NCI-H146 treated with DMSO at 0.1 percent for 48 hours (cell line): ENCODE results near the gene WDFY1.

ENCODE experiments used
- DNase-seq: peaks from one replicate; lab custom pipeline; 2025; ENCODE audit not compliant: unreplicated experiment; lab: John Stamatoyannopoulos, UW

Gene WDFY1

DNA sequence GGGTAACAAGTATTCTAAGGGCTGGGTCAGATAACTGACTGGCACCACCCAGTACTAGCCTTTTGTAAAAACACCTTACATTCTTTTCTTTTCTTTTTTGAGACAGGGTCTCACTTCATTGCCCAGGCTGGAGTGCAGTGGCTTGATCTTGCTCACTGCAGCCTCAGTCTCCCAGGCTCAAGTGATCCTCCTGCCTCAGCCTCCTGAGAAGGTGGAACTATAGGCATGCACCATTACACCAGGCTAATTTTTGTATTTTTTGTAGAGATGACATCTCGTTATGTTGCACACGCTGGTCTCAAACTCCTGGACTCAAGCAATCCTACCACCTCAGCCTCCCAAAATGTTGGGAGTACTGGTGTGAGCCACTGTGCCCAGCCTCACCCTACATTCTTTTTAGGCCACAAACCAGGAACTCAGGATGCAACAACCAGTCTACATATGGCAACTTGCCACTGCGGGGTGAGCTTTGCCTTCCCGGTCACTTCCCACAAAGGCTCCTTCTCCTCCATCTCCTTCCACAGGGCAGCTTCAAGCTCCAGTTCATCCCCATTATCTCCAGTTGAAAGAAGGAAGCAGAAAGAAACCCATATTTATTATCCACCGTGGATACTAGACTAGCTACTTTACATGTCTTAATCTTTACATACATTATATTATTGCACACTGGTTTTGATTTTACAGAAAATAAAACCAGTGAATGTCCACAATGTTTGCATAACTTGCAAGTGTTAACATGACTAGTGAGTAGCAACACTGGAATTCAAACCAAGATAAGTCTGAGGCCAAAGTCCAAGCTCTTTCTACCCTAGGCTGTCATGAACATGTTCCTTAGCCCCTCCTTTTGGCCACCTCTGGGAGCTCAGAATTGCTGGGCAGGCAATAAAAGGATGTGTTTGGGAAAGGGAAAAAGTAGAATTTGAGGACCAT lies 84.1 kb downstream of the WDFY1 start:
- no peak for DNase-seq

DNA sequence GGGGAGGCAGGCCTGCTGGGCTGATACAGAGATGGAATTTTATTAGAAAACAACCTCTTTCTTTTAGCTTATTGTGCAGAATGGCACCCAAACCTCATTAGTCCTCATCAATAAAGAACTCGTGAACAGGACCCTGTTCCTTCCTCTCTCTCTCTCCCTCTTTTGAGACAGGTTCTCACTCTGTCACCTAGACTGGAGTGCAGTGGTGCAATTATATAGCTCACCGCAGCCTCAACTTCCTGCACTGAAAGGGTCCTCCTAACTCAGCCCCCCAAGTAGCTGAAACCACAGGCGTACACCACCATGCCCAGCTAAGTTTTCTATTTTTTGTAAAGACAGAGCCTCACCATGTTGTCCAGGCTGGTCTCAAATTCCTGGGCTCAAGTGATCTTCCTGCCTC lies 86.1 kb downstream of the WDFY1 start:
- no peak for DNase-seq

DNA sequence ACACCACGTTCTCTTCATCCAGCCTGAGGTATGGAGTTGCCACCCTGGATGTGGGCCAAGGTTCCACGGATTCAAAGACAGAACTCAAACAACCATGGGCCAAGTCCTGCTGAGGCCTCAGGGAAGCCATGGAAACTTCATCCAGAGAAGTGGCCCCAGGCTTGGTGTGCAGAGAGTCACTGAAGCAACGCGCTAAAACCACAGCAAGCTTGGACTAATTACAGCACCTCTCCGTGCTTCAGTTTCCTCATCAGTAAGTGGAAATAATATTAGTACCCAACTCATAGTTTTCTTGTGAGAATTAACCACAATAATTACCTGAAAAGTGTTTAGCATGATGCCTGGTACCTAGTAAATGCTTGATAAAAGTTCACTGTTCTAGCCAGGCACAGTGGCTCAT lies 88.6 kb downstream of the WDFY1 start:
- no peak for DNase-seq

DNA sequence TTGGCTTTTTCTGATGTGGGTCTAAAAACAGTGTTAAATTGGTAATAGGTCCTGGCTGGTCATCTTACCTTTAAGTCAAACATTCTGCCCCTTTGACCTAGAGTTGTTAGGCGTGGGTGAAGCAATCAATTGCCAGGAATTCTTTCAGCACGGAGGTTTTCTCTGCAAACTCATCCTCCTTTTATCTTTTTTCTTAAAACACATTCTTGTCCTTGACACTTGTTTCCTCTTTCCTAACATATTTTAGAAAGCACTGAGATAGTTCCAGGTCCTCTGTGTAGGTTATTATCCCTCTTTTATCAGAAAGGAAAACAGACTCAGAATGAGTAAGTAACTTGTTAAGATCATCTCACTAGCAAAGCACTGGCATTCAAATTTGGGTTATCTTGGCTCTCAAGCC lies 89.1 kb downstream of the WDFY1 start:
- no peak for DNase-seq

DNA sequence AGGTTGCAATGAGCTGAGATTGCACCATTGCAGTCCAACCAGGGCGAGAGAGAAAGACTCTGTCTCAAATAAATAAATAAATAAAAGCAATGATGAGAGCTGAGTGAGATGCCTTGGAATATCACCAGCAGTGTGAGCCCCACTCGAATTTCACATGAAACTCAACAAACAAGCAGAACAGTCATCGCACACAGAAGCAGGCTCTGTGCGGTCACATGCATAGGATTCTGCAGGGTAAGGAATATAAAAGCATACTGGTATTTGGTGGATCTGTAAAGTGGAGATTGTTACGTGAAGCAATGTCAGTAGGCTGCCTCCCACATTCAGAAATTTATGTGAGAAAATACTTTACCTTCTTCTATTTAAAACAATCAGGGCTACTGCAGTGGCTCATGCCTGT lies 89.7 kb downstream of the WDFY1 start:
- no peak for DNase-seq

DNA sequence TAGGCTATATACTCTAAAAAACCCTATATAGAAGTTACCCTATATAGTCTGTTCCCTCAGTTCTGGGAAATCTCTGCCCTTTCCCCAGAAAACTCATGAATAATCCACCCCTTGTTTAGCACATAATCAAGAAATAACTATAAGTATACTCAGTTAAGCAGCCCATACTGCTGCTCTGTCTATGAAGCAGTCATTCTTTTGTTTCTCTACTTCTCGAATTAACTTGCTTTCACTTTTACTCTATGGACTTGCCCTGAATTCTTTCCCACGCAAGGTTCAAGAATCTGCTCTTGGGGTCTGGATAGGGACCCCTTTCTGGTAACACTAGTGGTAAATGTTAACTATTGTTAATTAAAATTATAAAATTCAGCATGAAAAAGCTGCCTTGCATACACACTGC lies 90.4 kb downstream of the WDFY1 start:
- no peak for DNase-seq

DNA sequence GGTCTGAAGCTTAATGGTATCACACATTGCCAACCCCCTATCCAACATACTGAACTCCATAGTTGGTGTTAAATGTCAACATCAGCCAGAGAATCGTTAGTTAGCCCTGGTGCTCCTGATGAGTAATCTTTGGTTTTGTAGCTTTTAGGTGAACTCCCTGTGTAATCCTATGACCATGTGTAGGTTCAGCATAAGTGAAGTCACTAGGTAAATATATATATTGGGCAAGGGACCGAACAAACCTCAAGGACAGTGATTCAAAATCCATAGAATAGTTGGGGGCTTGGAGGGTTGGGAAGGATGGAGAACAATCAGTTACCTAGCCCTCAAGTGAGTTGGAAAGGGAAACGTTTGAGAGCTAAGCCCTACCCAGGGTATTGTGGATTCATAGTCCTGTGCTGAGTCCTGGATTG lies 91.7 kb downstream of the WDFY1 start:
- no peak for DNase-seq

DNA sequence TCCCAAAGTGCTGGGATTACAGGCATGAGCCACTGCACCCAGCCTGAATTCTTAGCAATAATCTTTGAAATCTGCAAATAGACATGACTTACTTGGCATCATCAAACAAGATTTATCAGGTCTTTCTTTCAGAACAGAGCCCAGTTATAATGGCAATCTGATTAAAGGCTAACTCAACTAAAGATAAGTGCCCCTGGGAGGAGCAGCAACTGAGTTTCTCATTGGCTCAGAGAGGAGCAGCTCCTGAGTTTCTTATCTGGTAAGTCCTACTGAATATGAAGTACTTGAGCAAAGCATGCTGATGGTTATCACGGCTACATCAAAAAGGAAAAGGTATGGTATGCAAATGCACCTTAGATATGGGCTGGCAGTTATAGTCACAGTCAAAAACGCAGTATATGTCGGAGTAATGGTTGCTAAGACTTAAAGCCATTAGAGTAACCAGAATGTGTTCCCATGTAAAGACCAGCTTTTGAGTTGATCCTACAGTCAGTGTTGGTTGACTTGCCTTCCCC lies 92.8 kb downstream of the WDFY1 start:
- DNase-seq: no peak

DNA sequence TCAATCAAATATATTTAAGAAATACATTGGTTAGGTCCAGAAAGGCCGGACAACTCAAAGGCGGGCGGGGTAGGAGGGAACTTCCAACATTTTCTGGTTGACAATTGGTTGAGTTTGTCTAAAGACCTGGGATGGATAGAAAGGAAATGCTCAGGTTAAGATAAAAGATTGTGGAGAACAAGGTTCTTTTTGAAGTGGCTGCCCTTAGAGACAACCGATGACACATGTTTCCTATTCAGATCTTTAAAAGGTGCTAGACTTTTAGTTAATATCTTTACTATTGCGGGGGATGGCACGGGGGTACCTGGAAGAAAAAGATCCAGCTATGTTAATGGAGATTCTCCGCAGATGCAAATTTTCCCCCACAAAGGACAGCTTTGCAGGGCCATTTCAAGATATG lies 97.7 kb downstream of the WDFY1 start:
- no peak for DNase-seq

DNA sequence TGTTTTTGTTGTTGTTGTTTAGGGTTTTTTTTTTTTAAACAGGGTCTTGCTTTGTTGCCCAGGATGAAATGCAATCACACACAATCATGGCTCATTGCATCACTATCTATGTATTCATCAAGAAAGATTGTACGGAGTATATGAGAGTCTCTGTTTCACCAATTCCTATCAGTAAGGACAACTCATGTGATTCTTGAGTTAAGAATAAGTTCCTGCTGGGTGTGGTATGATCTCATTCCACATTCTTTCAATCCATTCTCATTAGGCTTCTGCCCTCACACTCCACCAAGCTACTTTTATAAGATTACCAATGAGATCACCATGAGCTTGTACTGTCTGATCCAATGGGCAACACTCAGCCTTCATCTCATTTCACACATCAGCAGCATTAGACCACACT lies 98.6 kb downstream of the WDFY1 start:
- DNase-seq: no peak

DNA sequence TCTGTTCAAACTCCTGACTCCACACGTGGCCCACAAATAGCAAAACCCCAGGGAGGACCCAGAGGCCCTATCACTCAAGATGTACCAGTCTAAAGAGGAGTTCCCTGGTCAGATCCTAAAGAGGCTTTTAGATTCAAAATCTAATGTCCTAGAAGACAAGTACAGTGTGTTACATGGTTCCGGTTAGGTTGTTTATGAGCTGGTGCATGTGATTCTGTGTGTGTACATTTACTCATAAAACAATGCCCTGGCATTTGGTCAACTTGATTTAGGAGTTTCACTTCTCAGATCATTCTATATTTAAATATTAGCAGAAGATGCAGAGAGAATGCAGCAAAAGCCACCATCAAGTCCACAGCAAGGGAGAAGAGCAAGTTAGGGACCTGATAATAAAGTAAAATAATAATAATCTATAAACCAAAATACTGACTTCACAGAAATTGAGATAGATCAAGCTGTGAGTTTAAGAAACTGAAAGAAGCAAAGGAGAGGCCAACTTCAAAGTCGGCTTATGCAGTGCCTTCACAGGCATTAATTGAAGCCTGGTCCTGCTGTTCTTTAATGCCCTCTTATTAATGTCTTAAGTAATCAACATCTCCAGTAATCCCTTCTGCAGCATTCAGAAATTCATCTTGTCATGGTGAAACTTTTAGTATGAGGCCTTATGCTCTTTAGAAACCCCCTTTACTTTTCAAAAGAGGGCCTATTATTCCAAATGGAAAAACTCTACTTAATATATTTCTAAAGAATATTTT lies 103.5 kb downstream of the WDFY1 start:
- DNase-seq: no peak

DNA sequence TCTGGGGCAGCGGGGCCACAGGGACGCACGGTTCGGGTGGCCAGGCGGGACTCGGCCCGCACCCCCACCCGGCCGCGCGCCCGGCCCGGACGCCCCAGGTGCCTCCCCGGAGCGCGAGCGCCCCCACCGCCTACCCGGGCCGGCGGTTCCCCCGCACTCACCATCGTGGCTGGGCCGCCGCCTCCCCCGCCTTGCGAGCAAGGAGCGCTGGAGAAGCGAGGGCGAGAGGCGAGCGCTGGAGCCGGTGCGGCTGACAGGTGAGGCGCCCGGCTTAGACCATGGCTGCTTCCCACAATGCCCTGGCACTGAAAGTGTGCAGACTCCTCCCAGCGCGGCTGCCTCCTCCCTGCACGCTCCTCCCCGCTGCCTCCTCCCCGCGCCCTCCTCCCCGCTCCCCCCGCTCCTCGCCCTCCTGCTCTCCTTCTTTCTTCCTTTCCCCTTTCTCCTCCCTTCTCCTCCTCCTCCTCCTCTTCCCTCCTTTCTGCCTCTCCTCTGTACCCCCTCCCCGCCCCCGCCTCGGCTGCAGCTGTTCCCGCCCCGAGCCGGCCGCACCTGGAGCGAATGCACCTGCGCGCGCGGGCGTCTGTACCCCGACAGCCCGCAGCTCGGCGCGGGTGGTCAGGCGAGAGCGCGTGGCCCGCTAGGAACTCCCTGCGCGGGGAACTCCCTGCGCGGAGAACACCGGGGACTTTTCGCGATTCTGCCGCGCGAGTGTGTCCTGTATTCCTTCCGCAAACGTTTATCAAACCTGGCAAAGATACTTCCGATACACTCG lies 107.7 kb downstream of the WDFY1 start, which contains the start of gene AP1S3:
AP1S3 (minus strand) TSS at position 296 of the 775 bp plus-strand sequence; CDS start at position 164, 132 bp downstream.
- DNase-seq: peak; percentile 60

DNA sequence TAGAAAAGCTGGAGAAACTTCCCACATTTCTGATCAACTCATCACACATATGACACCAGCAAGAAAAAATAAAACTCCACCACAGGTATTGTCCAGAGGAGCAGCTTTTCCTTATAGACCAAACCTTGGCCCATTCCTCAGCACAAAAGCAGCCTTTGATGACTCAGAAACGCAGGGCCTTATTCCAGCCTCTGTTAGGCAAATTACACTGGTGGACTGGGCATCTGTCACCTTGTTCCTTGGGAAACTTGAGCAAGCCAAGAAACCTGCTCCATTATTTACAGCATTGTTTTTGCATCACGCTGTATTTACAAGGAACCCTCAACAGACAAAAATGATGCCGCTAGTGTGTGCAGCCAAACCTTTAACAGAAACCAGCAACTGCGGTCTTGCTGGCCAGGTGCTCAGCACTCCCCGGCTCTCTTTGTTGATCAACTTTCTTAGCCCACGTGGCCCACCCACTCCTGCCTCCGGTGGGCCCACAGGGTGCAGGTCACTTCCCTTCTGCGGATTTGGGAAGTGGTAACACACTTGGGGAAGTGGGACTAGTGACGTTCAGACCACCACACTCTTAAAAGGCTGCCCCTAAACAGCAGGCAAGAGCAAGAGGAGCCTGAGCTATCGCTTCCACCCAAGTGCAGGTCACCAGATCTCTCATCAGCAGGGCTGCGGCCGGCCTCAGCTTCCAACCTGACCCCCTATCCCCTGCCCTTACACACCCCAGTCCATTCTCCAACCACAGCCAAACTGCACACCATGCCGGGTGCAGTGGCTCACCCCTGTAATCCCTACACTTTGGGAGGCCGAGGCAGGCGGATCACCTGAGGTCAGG lies 109.2 kb downstream of the WDFY1 start:
- no peak for DNase-seq

DNA sequence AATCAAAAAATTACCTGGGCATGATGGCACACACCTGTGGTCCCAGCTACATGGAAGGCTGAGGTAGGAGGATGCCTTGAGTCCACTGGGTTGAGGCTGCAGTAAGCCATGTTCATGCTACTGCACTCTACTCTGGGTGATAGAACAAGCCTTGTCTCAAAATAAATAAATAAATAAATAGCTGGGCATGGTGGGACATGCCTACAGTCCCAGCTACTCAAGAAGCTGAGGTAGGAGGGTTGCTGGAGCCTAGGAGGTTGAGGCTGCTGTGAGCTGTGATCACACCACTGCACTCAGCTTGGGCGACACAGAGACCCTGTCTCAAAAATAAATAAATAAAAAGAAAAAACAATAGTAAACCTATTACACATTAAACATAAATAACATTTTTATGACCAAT lies 110.7 kb downstream of the WDFY1 start:
- no peak for DNase-seq

DNA sequence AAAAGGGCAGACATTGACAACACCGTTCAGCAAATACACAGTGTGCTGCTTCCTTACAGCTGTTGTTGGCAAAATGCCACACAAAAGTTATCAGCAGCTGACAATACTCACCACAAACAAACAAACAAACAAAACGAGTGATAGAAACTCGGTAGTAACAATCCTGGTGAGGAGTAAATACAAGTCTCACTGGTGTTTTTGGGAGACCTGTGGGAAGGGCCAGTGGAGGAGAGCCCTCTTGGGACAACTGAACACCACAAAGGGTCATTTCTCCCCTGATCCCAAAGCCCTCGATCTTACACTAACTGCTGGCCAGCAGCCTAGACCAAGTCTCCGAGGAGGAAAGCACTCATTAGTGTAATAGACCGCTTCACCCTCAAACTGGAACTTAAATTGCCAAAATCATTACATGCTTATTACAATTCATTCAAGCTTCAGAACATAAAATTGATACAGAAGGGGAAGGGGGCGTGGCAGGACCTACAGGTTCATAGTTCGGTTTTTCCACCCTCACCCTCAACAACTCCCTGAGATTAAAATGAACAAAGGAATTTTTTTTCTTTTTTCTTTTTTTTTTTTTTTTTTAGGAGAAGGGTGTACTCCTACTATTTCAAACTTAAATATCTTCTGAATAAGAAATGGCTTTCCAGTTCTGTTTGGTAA lies 112.8 kb downstream of the WDFY1 start:
- DNase-seq: no peak

DNA sequence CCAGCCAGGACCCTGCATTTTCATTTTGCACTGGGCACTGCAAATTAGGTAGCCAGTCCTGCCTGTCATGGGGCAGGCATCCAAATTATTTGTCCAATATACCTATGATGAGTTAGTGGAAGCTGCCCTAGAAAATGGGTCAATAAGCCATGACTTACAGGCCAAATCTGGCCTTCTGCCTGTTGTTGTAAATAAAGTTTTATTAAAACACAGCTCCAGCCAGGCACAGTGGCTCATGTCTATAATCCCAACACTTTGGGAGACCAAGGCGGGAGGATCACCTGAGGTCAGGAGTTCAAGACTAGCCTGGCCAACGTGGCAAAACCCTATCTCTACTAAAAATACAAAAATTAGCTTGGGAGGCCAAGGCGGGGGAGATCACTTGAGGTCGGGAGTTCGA lies 116.0 kb downstream of the WDFY1 start:
- DNase-seq: no peak

DNA sequence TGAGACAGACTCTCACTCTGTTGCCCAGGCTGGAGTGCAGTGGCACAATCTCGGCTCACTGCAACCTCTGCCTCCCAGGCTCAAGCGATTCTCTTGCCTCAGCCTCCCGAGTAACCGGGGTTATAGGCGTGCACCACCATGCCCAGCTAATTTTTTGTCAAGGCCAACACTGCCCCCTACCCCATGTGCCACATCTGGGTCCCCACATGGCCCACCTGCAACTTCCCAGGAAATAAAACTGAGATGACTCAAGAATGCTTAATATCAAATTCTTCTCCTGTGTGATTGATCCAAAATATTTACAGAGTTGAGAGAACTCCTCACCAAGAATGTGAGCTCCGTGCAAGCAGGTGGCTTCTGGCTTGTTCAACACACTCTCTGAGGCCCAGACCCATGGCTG lies 116.8 kb downstream of the WDFY1 start:
- DNase-seq: no peak

DNA sequence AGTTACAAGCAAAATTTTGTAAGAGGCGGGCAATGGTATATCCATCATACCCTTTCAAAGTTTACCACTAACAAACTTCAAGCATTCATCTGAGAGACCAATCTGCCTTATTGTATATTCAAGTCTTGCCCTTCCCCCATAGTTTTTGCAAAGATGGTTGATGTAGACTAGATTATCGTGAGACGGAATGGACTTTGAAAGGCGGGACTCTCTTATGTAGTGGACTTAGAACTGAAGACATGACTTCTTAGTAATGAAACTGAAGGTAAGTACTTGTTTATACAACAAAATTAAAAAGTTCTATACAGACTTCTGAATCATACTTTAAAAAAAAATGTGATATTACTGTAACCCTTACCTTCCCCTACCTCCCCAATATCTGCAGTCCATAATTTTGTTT lies 118.1 kb downstream of the WDFY1 start:
- DNase-seq: no peak
